ENCODE results near the gene FLT1.

The FLT1 gene

DNA sequence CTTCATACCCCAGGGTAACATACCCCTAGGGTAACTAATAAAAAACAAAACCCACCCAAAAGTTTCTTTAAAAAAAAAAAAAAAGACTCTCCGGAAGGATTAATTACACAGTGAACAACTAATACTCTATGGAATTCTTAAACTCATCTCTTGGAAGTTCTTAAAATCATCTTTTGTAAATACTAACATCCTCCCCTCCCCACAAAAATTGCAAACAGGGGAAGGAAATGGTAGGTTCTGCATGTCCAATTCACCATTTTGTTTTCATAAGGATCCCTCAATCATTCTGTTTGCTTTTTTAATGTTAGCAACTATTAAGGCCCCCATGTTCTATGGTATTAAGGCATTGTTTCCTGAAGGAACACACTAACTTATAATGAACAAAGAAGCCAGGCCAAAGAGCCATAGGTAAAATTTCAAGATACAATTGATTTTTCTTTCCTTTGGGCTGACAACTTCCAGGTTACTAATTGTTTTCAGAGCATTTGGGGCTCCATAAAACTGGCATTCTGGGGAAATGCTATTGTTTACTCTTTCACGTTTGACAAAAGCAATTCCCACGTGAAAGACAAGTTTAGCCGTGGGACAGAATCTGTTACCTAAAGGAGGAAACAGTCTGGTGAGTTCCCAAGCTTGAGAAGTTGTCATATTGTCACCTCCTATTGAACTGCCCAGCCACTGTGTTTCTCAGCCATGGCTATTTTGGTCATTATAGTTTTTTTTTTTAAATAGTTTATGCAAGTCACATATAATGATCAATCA is 107.0 kb downstream of the FLT1 start:
- DNase-seq (ENCODE audit: low read depth in 2 of 3, low spot score in 1 of 3), result no peak

DNA sequence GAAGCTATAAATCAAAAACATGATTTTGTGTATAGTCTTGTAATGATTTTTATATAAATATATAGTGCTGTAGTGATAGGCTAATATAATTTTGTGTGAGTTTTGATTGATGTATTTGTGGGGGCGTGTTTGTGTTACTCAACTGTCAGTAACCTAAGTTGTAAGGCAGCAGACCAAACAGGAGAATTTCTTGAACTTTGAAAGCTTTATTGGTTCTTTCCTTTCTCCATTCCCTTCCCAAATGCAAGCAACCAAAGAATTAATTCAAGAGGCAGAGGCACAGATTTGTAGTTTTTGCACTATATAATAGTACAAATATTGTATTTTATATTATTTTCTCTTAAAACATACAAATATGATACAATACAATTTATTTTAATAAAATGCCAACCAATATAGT is 109.6 kb downstream of the FLT1 start:
- no peak for DNase-seq (ENCODE audit: low read depth in 2 of 3, low spot score in 1 of 3)

DNA sequence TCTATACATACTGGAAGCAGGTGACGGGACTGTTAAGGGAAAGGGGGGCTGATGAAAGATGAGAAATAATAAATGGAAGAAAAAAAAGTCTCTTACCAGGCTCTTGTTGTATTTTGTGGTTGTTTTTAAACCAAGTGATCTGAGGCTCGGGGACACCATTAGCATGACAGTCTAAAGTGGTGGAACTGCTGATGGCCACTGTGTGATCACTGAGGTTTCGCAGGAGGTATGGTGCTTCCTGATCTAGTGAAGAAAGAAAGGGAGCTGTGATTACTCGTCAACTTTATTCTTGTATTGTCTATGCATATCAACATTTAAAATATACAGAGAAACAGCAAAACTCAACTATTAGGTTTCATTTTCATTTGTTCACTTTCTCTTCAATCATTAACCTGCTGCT is 110.1 kb downstream of the FLT1 start:
- no peak for DNase-seq (ENCODE audit: low read depth in 2 of 3, low spot score in 1 of 3)

DNA sequence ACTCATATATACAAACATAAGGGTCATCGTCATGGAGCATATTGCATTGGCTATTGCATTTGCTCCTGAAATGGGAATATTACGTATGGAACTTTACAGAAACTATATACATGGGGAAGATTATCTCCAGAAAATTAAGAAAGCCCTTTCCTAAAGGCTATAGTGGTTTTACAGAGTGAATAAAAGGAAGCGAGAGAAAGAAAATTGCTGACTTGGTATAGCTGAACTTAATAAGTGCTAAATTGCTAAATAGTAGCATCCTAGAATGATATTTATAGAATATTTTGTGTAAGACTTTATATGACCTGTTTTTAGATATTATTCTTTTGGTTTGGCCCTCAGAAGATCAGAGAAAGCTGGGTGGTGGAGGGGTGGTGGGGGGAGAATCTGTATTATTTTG is 114.6 kb downstream of the FLT1 start:
- no peak for DNase-seq (ENCODE audit: low read depth in 2 of 3, low spot score in 1 of 3)

DNA sequence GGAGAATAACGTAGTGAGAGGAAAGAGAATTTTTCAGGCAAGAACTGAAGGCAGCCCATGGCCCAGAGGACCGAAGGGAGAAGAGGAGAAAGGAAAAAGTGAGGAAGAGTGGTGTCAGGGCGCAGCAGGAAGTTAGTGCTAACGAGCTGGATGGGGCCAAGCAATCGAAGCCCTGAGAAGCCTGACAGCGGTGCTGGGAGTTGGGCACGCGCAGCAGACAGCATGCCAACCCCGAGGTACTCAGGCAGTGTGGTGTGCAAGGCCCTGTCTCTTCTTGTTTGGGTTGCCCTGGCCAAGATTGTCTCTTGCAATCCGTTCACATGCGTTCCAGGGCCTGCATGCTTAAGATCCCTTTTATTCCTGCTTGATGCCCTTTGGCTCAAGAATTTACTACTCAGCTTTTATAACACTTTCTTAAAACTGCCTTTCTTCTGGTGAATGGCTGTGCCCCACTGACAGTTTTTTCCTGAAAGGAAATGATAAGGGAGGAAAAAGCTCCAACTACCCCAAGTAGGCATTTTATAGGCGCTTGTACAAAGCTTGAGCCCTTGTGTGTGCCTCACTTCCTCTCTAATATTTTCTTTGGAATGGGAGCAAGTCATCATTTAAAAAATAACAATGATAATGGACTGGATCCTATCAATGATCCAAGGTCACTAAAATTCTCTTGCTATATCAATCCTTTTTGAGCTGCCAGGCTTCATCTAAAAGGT is 115.4 kb downstream of the FLT1 start:
- DNase-seq (ENCODE audit: low read depth in 2 of 3, low spot score in 1 of 3), result no peak

DNA sequence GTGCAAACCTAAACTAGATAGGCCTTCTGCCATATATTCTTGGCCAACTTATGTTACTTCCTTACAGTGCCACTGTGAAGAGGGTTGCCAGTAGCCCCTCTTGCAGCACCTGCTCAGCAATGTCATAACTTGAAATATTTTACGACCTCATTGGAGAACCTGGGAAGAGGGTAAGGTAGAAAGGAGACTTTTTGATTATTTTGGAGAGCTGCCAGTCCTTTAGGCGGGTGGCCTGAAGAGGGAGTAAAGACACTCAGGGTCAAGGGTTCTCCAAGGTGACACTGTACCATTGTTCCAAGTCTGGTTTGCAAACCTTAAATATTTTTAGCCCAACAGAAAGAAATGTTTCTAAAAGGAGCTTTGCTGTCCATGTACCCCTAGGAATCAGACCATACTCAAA is 118.3 kb downstream of the FLT1 start:
- no peak for DNase-seq (ENCODE audit: low read depth in 2 of 3, low spot score in 1 of 3)

DNA sequence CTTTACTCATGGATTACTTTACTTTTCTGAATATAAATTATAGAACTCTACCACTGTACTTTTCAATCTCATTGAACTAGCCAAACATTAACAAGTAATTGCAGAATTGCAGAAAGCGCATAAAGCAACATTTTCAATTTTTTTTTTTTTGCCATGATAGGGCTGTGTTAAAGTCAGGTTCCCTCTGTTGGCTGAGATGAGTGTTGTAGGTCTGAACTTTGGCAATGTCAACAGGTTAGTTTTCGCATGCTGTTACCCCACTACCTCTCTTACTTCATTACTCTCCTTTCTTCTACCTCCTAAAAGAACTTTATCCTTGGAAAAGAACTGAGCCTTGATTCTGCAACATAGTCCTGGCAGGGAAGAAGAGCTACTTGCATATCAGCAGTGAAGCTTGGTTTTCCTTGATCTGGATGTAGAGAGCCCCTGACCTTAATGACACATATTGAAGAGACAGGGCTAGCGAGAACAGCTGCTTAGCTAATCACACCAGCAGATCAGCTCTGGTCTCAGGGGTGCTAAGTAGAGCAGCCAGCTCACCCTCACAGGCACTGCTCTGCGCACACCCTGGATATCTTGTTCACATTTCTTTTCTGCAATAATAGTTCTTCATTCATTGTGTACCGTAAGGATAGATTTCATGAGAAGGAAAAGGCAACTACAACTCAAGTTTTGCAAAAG is 119.5 kb downstream of the FLT1 start:
- no peak for DNase-seq (ENCODE audit: low read depth in 2 of 3, low spot score in 1 of 3)

DNA sequence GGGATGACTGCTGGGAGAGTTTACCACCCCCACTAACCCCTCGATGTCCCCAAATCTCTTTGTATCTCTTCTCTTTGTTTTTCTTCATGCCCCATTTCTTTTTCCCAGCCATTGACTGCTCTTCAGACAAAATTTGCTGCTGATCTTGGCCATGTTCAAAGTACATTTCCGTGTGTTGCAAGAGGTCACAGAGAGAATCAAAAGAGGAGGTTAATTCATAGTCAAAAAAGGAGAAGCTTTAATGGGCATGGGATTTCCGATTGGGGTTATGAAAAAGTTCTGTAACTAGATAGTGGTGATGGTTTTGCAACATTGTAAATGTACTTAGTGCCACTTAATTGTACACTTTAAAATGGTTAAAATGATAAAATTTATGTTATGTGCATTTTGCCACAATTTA is 121.1 kb downstream of the FLT1 start:
- no peak for DNase-seq (ENCODE audit: low read depth in 2 of 3, low spot score in 1 of 3)

DNA sequence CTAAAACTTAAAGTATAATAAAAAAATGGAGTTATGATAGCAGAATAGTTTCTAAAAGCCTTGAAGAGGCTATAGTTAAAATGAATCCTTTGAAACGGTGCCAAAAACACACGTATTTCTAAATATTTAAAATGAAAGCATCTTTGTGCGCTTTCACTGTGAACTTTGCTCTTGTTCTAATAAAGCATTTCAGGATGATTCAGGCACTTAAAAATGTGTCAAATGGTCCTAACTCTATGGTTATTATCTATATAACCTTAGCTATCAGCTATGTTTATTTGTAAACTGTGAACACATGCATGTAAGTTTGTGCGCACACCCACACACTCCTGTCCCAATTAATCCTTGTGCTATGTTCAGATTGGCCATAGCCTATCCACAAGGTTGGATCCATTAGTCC is 124.5 kb downstream of the FLT1 start:
- no peak for DNase-seq (ENCODE audit: low read depth in 2 of 3, low spot score in 1 of 3)

DNA sequence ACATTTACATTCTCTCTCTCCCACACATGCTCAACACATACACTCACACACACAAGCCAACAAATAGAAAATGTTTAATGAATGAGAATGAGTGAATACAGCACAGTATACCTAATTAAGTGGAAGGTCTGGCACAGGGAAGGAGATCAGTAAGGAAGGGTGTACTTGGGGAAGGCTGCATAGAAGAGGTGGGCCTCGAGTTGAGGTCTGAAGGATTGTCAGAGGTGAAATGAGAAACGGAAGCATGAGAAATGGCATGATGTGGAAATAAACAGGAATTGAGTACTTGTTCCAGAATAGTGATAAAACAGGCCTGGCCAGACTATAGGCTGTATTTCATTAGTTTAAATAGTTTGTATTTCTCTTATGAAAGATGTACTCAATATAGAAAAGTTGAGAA is 136.2 kb downstream of the FLT1 start:
- DNase-seq (ENCODE audit: low read depth in 2 of 3, low spot score in 1 of 3), result no peak

DNA sequence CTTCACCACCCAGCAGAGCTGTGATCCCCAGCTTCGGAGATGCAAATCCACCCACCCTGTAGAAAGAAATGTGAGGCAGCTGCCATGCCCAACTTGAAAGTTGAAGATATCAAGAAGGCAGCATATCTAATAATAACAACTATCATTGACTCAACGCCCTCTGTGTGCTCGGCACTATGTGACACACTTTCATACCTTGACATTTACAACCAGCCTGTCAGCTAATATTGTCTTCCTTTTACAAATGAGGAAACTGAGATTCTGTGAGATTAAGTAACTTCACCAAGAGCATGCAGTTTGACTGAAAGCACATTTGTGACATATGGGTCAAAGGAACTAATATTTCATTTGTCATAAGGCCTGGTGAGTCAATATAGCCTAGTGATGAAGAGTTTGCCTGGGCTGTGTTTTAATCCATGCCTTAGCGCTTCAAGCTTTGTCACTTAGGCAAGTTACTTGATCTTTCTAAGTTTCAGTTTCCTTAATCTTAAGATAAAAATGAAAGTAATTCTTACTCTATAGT is 137.0 kb downstream of the FLT1 start:
- DNase-seq (ENCODE audit: low read depth in 2 of 3, low spot score in 1 of 3), result no peak

DNA sequence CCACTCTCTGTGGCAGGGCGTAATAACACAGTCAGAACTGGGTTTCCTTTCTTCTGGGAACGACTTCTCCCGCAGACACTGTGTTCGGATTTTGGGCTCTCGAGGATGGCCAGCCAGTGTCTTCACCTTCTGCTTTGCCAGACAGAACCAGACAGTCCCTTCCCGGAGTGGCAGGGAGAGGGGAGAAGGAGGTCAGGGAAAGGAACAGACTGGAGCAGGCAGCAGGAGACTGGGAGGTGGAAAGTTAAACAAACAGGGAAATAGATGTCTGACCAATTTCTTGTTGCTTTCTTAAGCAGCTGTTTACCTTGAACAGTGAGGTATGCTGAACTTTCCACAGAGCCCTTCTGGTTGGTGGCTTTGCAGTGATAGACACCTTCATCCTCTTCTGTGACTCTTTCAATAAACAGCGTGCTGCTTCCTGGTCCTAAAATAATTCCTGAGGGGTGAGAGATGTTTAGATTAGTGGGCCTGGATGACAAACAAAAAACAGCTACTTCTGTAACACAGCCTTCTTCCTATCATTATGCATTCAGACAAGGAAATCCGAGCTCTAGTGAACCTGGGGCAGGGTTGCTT is 137.6 kb downstream of the FLT1 start:
- no peak for DNase-seq (ENCODE audit: low read depth in 2 of 3, low spot score in 1 of 3)

DNA sequence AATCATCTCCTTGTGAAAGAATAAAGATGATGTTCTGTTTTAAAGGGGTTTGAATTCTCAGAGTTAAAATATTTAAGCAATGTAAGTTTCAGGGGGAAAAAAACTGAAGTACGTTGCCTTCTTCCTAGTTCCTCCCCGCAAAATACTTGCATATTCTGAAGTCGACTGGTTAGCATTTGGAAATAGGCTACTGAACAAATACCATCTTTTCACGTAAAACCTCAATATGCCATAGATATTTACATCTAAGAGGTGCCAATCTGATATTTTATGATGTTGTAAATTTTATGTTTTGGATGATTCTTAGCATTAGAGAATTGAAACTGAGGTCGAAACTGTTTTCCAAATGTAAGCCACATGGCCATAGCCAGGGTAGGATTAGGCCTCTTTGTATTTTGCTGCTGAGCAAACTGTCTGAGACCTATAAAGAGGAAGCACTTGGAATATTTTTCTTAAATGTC is 138.3 kb downstream of the FLT1 start:
- DNase-seq (ENCODE audit: low read depth in 2 of 3, low spot score in 1 of 3), result no peak

DNA sequence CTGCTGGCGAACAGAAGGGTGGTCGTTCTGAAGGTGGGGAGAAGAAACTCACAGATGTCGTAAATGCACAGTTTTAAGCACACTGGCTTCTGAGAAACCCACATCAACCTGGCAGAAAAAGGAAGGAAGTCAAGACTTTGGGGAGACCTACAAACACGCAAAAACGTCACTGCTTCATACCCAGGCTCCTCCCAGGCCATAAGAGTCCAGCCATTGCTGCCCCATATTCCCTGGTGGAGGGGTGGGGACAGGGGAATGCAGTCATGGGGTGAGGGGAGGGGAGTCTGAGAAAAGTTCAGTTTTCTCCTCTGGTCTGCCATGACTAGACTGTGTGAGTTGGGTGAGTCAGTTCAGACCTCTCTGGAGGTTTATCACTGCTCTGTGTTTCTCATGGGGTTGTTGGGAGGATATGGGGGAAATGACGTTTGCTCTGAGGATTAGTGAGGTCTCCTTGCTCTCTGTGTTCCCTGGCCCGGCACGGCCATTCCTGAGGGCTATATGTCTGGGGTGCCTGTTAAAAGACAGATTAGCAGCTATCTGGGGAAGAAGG is 139.0 kb downstream of the FLT1 start:
- DNase-seq (ENCODE audit: low read depth in 2 of 3, low spot score in 1 of 3), result no peak

DNA sequence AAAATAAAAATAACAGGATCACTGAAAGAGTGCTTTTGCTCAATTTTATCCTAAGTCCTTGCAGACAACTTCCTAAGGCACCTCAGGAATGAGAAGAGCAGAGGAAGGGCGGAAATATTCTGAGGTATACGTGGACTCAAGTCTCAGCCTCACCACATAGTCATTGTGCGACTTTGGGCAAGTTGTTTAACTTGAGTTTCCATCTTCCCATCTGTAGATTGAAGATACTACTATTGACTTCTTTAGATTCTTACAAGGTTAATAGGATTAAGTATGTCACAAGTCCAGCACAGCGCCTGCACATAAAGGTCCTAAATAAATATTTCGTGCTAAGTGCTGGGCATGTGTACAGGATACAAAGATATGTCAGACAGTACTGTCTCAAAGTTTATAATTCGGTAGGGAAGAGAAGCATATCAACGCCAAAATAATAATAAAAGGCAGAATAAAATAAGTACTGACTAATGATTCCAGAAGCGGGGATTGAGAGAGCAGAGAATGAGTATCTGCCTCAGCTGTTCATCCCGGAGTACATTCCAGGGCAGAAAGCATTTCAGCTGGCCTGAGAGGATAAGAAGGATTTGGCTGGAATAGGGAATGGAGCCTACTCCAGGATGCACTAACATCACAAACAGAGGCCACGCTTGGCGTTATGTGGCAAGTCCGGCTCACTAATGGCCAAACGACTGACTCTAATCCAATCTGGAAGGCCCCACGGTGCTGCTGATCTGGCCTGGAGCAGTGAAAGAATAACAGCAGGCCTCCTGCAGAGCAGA is 139.7 kb downstream of the FLT1 start:
- no peak for DNase-seq (ENCODE audit: low read depth in 2 of 3, low spot score in 1 of 3)

DNA sequence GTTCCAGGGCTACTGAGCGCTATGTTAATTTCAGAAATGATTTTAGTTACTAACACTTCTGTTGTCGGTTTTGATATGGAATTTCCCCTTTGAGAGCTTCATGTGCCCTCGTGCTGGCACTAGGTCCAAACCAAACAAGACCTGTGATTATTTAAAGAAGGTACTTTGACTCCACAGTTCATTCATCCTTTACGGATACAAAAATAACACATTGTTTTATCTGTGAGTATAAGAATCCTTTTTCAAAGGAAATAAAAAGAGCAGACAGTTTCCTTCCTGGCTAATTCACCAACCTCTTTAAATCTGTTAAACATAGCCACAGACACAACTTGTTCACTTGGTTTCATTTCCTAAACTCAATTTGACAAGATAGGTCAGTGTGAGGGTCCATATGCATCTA is 141.2 kb downstream of the FLT1 start:
- no peak for DNase-seq (ENCODE audit: low read depth in 2 of 3, low spot score in 1 of 3)

DNA sequence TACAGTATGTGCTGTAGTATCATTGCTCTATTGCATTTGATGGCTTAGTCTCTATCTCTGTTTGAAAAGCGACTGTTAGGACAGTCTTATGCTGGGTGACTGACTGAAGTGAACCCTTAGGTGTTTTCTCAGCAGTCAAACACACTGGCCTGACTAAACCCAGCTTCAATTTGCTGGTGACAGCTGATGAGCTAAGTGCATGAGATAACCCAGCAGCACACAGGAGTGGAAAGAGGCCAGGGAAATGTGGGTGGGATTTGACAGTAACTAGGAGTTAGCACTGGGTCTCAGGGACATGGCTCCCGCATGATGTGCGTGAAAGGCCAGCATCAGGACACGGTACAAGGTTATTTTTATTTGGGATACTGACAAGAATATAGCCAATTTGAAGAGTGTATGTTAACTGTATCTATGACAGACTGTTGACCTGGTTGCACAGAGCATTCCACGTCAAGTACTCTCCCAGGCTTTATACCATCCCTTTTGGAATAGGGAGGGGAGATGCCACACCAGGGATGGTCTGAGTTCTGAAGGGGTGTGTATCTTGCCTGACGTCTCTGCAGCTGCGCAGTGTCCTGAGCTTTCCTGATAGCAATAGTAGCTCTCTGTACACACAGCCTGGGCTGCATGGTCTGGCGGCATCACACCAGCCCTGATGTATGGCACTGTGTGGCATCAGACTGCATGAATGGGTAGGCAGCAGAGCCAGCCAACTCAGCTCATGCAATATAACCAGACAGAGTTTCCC is 144.8 kb downstream of the FLT1 start:
- no peak for DNase-seq (ENCODE audit: low read depth in 2 of 3, low spot score in 1 of 3)

DNA sequence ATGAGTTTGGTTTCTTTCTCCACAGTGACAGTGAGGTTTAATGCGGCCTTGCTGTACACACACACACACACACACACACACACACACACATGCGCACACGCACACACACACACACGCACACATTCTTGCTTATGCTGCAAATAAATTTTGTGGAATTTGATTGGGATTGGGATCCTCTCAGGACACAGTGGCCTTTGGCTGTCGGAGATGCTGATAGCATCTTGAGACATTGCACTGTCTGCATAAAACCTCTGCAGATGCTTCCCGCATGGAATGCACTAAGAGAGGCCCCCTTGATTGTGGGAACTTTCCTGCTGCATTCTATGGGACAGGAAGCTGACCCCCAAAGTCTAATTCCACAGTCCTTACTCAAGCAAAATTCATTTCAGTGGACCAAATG is 145.6 kb downstream of the FLT1 start:
- DNase-seq (ENCODE audit: low read depth in 2 of 3, low spot score in 1 of 3), result no peak

DNA sequence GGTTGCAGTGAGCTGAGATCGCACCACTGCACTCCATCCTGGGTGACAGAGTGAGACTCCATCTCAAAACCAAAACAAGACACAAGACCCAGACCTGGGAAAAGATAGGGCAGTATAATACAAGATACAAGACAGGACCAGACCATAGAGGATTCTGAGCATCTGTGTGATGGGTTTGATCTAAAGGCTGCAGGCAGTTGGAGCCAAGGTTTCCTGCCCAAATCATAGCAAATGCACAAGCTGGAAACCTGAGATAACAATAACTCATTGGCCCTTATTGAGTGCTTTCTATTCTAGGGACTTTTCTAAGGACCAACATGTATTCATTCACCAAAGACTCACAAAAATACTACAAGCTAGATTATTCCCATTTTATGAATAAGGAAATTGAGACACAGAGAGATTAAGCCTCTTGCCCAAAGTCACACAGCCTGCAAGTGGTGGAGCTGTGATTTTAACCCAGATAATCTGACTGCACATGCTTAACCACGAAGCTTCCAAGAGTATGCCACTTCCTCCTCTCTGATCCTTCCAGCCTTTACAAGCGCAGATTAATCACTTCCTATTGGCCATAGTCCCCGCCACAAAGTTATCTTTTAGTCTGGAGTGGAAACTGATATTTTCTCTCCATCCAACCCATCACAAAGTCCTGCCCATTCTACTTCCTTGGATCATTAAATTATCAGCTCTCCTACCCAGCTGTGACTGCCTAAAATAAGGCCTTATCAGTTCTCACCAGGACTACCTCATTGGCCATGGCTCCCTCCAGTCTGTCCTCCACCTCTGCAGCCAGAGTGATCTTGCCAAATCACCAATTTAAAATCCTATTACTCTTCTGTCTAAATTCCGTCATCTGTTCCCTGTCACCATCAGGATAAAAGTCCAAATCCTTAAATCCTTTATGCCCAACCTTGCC is 147.2 kb downstream of the FLT1 start:
- DNase-seq (ENCODE audit: low read depth in 2 of 3, low spot score in 1 of 3), result no peak

All from stimulated activated CD4-positive, alpha-beta T cell treated with anti-CD3 and anti-CD28 coated beads, Interleukin-12 subunit alpha, Interleukin-12 subunit beta, amount 100 ng/mL, for 48 hours (primary cell).